GM10847 (cell line): ENCODE results near the gene PSMA7.

Source experiments
- POLR2A ChIP-seq: IDR thresholded peaks from 2 replicates; pipeline ENCODE4 v1.6.1; 2011; ENCODE audit not compliant: insufficient read length; ENCODE audit errors: extremely low read depth

PSMA7 gene

DNA sequence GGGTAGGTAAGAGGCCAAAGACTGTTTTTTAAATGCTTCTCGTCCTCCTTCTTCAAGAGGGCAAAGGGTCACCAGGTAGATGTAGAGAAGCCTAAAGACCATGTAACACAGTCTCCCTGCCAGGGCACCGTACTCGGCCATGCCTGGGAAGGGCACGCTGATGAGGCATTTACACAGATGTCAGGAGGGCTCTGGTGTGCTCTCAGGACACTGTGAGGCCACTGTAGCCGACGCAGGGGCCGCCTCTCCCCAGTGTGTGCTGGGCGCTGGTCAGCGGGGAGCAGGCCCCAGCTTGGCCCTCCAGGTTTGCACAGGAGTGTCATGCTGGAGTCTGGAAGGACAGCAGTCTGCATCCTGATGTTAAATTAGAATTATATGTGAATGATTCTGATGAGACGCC, 32.5 kb upstream of the PSMA7 start:
- TF ChIP-seq POLR2A: no peak

DNA sequence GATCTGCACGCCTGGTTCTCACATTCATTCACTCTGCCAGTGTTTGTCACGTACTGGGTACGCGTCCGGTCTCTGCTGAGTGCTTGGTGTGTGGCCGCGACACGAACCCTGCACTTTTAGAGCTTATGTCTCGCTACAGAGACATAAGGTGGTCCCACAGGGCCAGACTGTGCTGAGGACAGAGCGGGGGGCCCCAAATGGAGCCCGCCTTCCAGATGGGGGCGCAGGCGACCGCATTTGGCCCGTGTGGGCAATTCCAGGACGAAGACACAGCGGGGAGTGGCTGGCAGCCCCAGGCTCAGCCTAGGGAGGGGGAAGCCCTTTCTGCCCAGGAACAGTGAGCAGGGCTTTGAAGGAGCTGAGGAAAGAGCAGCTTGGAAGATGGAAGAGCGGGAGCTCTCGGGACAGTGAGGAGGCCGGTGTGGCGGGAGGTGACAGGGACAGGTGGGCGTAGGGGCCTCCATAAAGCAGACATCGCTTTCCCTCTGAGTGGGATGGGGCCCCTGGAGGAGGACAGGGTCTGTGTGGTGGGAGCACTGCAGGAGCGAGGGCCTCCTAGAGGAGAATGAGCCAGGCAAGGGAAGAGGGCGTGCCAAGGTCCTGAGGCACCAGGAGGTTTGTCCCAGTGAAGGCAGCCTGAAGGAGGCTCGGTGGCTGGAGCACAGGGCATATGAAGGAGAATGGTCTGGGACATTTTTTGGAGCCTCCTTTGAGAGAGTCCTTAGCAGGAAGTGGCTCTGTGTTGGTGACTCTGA, 31.9 kb upstream of the PSMA7 start:
- no peak for TF ChIP-seq POLR2A

DNA sequence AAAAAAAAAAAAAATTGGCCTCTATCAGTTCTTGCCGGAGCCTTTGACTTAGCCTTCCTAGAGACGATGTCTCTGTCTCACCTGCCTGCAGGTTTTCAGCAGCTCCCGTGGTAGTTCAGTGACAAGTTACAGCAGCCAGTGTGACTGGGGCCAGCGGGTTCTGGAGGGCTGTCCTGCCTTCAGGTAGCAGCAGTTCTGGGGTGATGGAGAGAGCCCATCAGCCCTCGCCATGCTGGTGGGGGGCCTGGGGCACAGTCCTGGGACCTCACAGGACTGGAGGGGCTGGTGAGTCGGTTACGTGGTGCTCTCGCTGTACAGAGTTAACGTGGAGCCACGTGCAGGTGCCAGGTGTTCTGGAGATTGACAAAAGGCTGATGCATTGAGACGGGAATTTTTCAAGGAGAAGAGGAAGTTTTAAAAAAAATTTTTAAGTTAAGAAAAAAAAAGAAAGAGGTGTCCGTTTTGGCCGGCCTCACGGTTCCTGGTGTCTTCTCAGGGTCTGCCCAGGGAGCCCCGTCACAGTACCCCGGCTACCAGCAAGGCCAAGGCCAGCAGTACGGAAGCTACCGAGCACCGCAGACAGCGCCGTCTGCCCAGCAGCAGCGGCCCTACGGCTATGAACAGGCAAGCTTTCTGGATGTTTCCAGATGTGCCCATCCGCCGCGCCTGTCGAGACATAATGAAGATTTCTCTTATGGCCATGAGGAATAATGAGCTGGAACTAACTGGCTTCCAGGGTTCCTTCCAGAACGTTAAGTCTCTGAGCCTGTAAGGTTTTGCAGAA, 31.0 kb upstream of the PSMA7 start:
- TF ChIP-seq POLR2A: no peak

DNA sequence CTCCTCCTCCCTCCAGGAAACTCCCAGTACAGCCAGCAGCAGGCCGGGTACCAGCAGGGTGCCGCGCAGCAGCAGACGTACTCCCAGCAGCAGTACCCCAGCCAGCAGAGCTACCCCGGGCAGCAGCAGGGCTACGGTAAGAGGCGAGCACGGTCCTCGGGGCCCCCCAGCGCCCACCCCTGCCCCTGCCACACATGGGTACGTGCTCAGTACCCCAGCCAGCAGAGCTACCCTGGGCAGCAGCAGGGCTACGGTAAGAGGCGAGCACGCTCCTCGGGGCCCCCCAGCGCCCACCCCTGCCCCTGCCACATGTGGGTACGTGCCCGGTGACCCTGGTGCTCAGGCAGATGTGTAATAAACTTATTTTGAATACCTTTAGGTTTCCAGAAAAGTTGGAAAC, 29.5 kb upstream of the PSMA7 start:
- no peak for TF ChIP-seq POLR2A

DNA sequence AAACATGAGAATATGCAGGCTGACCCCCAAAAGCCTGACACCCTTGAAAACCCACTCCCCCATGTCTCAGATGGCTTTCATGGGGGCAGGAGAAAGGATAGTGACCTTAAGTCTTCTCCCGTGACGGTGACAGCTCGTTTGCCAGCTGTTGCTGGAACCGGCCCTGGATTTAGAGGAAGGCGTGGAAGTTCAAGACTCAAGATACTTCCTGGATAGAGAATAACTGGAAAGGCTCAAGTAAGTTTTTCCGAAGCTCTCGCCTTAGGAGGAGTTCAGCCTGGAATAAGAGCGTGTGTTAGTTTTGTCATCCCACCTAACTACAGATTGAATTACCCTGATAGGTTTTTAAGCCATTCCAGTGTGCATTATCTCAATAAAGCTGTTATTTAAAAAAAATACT, 28.1 kb upstream of the PSMA7 start:
- no peak for TF ChIP-seq POLR2A

DNA sequence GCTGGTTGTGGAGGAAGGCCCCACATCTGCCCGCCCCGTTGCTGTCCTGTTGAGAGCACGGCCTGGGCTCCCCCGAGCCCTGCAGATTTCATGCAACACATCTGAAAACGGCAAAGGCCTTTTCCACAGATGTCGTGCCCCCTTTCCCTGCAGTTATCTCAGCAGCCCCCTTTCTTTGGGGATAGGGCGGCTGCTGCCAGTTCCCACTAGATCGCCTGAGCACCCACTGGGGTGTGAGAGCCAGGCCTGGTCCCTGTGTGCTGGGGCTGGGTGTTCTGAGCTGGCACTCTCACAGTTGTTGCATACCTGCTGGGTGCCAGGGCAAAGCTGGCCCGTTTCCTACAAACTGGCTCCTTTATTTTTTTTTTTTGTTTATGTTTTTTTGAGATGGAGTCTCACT, 27.3 kb upstream of the PSMA7 start:
- TF ChIP-seq POLR2A: no peak

DNA sequence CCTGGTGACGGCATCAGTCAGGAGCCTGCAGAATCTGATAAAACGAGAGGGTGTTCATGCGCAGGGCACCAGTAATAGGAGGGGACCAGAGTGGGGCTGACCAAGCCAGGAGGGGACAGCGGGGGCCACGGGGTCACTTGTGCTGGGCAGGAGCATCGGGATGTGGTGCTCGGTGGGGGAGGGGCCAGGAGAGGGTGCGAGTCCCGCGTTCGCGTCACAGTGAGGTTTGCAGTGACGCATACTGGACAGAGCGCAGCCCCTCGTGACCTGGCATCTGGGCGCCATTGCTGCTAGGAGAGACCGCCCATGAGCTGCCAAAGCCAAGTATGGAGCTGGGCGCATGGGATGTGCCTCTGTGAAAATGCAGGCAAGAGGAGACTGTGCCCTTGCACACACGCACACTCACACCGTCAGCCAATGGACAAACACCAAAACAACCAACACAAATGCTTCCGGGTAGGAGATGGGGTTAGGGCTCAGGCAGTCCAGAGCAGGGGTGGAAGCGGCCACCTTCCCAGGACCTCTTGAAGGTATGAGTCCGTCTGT, 25.8 kb upstream of the PSMA7 start:
- TF ChIP-seq POLR2A: no peak

DNA sequence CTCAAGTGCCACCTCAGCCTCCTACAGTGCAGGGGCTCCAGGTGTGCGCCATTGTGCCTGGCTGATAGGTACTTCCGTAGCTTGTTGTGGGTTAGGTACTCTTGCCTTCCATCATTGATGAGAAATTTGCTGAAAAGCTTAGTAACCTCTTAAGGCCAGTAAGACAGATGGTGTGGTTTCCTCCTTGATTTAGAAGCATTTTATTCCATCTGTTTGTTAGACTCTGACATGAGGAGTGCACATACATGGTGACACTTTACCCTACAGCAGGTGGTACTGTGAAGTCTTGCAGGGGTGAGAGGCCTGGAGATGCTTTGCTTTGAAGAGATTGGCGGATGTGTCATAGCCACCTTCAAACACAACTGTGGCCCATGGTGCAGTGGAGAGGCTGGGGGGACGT, 24.9 kb upstream of the PSMA7 start:
- no peak for TF ChIP-seq POLR2A

DNA sequence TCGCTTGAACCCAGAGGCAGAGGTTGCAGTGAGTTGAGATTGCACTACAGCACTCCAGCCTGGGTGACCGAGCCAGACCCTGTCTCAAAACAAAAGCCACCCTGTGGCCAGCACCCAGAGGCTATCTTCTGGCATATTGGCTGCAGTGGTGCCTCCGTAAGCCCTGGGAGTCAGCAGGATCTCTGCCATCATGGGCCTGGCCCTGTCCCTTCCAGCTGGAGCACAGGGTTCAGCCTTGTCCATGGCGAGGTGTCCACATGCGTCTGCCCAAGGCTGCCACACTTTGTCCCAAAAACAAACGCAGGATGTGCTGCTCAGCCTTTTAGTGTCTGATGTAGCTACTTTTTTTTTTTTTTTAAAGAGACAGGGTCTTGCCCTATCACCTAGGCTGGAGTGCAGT, 24.3 kb upstream of the PSMA7 start:
- TF ChIP-seq POLR2A: no peak

DNA sequence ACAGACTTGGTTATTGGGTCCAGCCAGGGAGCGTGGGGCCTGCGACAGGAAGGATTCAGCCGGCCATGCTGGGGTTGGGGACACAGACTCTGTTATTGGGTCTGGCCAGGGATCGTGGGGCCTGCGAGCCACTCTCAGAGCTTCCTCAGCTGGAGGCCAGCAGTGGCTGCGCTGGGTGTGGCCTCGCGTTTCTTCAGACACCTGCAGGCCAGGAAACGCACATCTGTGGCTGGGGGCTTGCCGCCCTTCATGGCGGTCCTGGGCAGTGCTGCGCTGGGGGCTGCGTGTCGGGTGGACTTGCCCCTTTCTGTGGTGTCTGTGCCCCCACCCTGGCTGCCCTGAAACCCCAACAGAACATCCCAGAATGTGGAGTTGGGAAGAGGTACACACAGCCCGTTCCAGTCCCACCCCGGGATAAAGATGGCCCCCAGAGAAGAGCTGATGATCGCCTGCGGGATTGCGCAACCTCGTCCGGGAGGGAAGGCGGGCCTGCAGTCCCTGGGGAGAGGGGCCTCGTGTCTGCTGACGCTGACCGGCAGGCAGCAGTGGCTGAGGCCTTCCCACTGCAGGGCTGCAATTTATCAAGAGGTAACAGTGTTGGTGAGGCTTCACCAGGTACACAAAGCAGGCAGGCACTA, 22.7 kb upstream of the PSMA7 start:
- no peak for TF ChIP-seq POLR2A

DNA sequence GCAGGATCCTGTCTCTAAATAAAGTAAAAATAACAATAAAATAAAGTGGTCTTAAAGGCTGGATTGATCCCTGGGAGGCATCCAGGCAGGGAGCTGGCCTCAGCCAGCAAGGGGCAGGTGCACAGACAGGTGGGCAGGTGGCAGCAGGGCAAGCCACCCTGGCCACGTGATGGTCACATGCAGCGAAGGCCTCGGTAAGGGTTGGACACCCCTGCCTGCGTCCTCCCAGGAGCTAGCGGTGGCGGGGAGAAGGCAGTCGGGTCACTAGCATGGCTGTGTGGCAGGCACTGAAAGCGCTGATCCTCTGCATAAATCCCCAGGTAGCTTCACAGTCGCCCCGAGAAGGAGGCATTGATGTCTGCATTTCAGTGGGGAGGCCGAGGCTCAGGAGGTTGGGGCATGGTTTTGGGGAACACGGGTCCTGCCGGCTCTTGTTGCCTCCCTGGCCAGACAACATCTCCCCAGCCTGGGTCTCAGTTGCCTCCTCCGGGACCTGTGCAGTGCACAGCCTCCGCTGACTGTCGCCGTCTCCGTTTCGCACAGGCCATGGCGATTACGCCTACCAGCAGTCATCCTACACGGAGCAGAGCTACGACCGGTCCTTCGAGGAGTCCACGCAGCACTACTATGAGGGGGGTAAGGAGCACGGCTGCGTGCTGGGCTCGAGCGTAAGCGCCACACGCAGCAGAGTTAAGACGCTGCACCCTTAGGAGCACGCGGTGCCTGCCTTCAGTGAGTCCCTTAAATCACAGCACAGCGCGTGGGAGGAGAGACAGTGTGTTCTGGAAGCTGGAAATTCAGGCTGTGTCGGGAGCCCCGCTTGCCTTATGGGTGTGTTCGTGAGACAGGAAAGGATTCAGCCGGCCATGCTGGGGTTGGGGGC, 21.9 kb upstream of the PSMA7 start:
- no peak for TF ChIP-seq POLR2A

DNA sequence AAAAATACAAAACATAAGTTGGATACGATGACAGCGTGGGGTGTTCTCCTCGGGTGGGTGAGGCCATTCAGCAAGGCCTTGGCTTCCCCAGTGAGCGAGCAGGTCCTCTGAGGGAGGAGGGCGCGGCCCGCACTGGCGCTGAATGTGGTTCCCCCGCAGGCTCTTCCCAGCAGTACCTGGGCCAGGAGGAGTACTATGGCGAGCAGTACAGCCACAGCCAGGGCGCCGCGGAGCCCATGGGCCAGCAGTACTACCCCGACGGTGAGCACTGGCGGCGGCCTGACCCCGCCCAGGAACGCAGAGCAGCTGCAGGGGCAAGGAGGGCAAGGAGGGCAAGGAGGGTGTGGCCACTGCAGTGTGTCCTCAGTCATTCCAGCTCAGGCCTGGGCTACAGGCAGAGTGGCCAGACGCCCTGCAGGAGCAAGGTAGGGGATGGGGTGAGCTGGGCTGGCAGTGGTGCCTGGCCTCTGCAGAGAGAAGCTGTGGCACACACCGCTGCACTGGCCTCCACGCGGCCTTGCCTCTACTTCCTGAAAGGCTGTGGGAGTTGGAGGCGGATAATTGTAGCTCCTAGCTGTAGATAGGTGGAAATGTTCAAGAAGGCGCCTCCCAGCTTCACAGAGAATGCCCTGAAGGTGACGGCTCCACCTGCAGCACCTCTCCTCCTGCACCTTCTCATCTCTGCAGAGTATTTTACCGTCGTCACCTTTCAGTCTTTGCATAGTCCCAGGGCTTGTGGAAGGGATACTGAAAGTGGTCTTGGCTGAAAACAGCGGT, 21.0 kb upstream of the PSMA7 start:
- TF ChIP-seq POLR2A: no peak

DNA sequence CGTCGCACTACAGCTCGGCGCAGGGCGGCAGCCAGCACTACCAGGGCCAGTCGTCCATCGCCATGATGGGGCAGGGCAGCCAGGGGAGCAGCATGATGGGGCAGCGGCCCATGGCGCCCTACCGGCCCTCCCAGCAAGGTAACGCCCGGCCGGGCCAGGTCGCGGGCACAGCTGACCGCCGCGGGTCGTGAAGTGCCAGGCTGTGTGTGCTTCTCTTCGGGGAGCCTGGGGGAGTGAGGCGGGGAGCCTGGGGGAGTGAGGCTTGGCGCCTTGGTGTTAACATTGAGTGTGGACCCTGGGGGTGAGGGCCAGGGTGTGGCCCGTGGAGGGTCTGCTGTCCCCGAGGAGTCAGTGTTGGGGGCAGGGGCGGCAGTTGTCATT, 20.3 kb upstream of the PSMA7 start:
- TF ChIP-seq POLR2A: no peak

DNA sequence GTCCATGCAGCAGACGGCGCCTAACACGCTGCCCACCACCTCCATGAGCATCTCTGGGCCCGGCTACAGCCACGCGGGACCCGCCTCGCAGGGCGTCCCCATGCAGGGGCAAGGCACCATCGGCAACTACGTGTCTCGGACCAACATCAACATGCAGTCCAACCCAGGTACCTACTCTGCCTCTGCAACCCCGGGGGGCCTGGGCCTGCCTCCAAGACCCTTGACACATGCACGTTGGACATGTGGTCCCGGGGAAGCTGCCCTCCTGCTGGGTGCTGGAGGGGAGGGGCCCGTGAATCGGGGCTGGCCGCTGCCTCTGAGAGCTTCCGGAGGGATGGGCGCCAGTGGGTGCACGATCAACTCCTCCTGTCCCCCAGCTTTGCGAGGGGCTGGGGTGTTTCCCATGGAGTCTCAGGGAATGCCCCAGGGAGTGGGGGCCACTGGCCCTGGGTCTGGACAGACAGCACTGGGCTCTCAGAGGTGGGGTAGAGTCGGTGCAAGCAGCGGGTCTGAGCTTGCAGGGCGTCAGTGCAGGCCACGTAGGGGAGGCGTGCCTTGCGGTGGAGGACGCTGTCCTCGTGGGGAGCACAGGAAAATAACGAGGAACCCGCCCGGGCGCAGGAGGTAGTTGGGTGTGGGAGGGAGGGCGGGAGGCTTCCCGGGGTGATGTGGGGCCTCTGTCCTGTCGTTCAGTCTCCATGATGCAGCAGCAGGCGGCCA, 19.7 kb upstream of the PSMA7 start:
- TF ChIP-seq POLR2A: no peak
